A673 (cell line): ENCODE measurements around the gene APBA1.

Experiments
- EZH2 ChIP-seq: fragments of 200-600 bp; sonication (generic); IDR thresholded peaks from 2 replicates; pipeline ENCODE4 v1.6.1; 2017; ENCODE audit warnings: borderline replicate concordance, low read depth, mild to moderate bottlenecking, mixed read lengths, antibody characterized with exemption, low read length; ENCODE audit not compliant: poor library complexity, severe bottlenecking
- TF ChIP-seq, protein P1 (sequence below): fragments of 300-800, 200-600 bp; sonication (generic); conservative IDR thresholded peaks from 2 replicates; pipeline ENCODE4 v1.5.1; 2017; ENCODE audit warnings: low read depth, mild to moderate bottlenecking, antibody characterized with exemption, low read length, moderate library complexity, mixed read lengths

DNA sequence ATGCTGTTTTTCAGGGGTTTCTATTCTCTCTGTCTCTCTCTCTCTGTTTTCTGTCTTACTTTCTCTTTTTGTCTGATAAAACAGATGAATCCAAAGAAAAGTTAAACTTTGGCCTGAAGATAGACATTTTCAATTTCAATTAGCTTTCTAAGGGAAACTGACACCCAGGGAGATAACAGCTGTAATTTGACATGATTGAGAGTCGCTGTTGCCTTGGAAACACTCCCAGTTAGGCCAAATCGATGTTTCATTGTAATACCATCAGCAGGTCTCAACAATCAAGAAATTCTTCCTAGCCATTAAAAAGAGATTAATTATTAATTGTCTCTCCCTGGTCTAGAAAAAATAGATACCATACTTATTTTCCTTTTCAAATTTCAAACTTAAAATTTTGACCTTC is 294.2 kb downstream of the APBA1 start:
- TF ChIP-seq, protein P1, sequence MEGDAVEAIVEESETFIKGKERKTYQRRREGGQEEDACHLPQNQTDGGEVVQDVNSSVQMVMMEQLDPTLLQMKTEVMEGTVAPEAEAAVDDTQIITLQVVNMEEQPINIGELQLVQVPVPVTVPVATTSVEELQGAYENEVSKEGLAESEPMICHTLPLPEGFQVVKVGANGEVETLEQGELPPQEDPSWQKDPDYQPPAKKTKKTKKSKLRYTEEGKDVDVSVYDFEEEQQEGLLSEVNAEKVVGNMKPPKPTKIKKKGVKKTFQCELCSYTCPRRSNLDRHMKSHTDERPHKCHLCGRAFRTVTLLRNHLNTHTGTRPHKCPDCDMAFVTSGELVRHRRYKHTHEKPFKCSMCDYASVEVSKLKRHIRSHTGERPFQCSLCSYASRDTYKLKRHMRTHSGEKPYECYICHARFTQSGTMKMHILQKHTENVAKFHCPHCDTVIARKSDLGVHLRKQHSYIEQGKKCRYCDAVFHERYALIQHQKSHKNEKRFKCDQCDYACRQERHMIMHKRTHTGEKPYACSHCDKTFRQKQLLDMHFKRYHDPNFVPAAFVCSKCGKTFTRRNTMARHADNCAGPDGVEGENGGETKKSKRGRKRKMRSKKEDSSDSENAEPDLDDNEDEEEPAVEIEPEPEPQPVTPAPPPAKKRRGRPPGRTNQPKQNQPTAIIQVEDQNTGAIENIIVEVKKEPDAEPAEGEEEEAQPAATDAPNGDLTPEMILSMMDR = no peak
- no peak for TF ChIP-seq EZH2
